K562 (cell line): ENCODE data around the gene COLQ. TPM values are rescaled to one million over a fixed set of nuclear protein-coding genes. Genes with fewer than 3 reads are reported as not detected.

Source experiments
- AFF1 ChIP-seq, 2 experiments: fragments of 450-650 bp; IDR thresholded peaks; 2 replicates each; pipeline ENCODE4 v1.6.1; 2018; ENCODE audit warnings: mild to moderate bottlenecking in 2 of 2, low read depth in 1 of 2; ENCODE audit not compliant: partially characterized antibody in 2 of 2
- ATF7 ChIP-seq: fragments of 450-650 bp; IDR thresholded peaks from 2 replicates; pipeline ENCODE4 v1.7.1; 2014; ENCODE audit warnings: mild to moderate bottlenecking, moderate library complexity
- BCOR ChIP-seq: fragments of 450-650 bp; IDR thresholded peaks from 2 replicates; pipeline ENCODE4 v1.6.1; 2016
- CBX3 ChIP-seq, 2 experiments: IDR thresholded peaks; 1 replicate in 1 of 2; 2 replicates in 1 of 2; pipeline ENCODE4 v1.6.1; 2012; ENCODE audit warnings: inconsistent platforms in 2 of 2, low read length in 2 of 2, borderline replicate concordance in 1 of 2, control low read depth in 1 of 2
- FUS ChIP-seq: fragments of 200-400 bp; formaldehyde crosslinking; optimal IDR thresholded peaks from 2 replicates; pipeline ENCODE3; 2017; ENCODE audit warnings: low read depth, low read length
- GTF2F1 ChIP-seq: IDR thresholded peaks from 2 replicates; pipeline ENCODE4 v1.6.1; 2011; ENCODE audit warnings: low read depth, low read length, improper control_type of control experiment
- MBD1 ChIP-seq: fragments of 250-450 bp; sonication (Bioruptor Pico); IDR thresholded peaks from 2 replicates; pipeline ENCODE4 v1.8.0; 2022; ENCODE audit warnings: inconsistent platforms
- POLR2B ChIP-seq: fragments of 450-650 bp; IDR thresholded peaks from 2 replicates; pipeline ENCODE4 v1.6.1; 2018; ENCODE audit warnings: low read depth; ENCODE audit not compliant: partially characterized antibody
- POLR3G ChIP-seq: IDR thresholded peaks from 2 replicates; pipeline ENCODE4 v1.6.1; 2011; ENCODE audit not compliant: insufficient read length, insufficient replicate concordance; ENCODE audit errors: extremely low read depth
- RBFOX2 ChIP-seq: fragments of 200-400 bp; formaldehyde crosslinking; IDR thresholded peaks from 2 replicates; pipeline ENCODE4 v1.6.1; 2017; ENCODE audit warnings: low read depth, mild to moderate bottlenecking, low read length, moderate library complexity
- RERE ChIP-seq: sonication (generic); formaldehyde crosslinking; IDR thresholded peaks from 2 replicates; pipeline ENCODE4 v1.8.0; 2023; ENCODE audit warnings: missing genetic modification reagents, mild to moderate bottlenecking, borderline replicate concordance
- SMAD4 ChIP-seq: fragments of 250-450 bp; sonication (Bioruptor Pico); conservative IDR thresholded peaks from 2 replicates; pipeline ENCODE4 v1.8.0; 2021; ENCODE audit warnings: inconsistent platforms, mild to moderate bottlenecking, moderate library complexity
- ZNF263 ChIP-seq: sonication (generic); formaldehyde crosslinking; IDR thresholded peaks from 2 replicates; pipeline ENCODE4 v1.8.0; 2022; ENCODE audit warnings: mild to moderate bottlenecking, missing genetic modification reagents, borderline replicate concordance
- ZNF431 ChIP-seq: sonication (generic); formaldehyde crosslinking; IDR thresholded peaks from 2 replicates; pipeline ENCODE4 v1.8.0; 2022; ENCODE audit warnings: mild to moderate bottlenecking, missing genetic modification reagents
- polyA plus RNA-seq, 8 experiments: library from polyadenylated mRNA; depleted of rRNA in 4 of 8; stranded (reverse) in 5 of 8; unstranded in 3 of 8; fragments of >200 nt; fragmentation: Nextera tagmentation in 2 of 8; fragmentation: Illumina TruSeq in 1 of 8; extraction: Ambion mirVana in 2 of 8; extraction: Trizol in 1 of 8; gene quantifications; 2 replicates each; pipeline versions ENCODE4 v1.2.1 to v1.2.3, GENCODE V29; 2011 to 2014; ENCODE audit warnings: inconsistent platforms in 1 of 8, missing spikeins in 1 of 8
- total RNA-seq, 7 experiments: library from RNA; depleted of rRNA in 6 of 7; stranded (reverse); fragments of >200 nt in 6 of 7; fragmentation: Illumina TruSeq in 2 of 7; extraction: Trizol in 2 of 7; gene quantifications; 2 replicates each; pipeline versions ENCODE4 v1.2.1 to v1.2.3, GENCODE V29; 2011 to 2021; ENCODE audit warnings: low replicate concordance in 1 of 7

COLQ gene
- total and polyA plus RNA-seq, 9 of the 15 experiments (the other 6 are each of a cell fraction or from before 2014, with no cell fraction given): 0.04 to 0.36 (median 0.27) TPM; not detected in 4

- TF ChIP-seq RERE (CRISPR knock-in tag): no peak
- TF ChIP-seq CBX3 (IDR thresholded peaks at IDR 0.05; ENCODE audit: borderline replicate concordance in 1 of 2, low read length in 2 of 2): peak in 1 of 2 experiments; percentile 24; a peak in 1 of 3 replicates
- peak in 1 of 2 experiments; percentile 76 for TF ChIP-seq AFF1 (IDR thresholded peaks at IDR 0.05; ENCODE audit: low read depth in 1 of 2, partially characterized antibody in 2 of 2)
- TF ChIP-seq GTF2F1: no peak
- peak; percentile 59; the same call in 1 of the 2 replicates for TF ChIP-seq SMAD4 (CRISPR knock-in tag)
- TF ChIP-seq RBFOX2: peak; percentile 93
- TF ChIP-seq ATF7: peak; percentile 66
- peak; percentile 82 for TF ChIP-seq POLR2B
- TF ChIP-seq ZNF263 (CRISPR knock-in tag): no peak
- TF ChIP-seq FUS: no peak
- TF ChIP-seq BCOR: no peak
- TF ChIP-seq POLR3G: no peak
- TF ChIP-seq ZNF431 (CRISPR knock-in tag): no peak
- no peak for TF ChIP-seq MBD1 (CRISPR knock-in tag)
Measured at GRCh38 chr3:15427182-15427880, 94.2 kb downstream of the COLQ start, which contains the start of the genes EAF1 and METTL6 (continued).
